ENCODE measurements around the gene CNEP1R1.
A peak's percentile ranks its signal among the peaks of the same experiment; 100 is the strongest.

CNEP1R1 gene

DNA sequence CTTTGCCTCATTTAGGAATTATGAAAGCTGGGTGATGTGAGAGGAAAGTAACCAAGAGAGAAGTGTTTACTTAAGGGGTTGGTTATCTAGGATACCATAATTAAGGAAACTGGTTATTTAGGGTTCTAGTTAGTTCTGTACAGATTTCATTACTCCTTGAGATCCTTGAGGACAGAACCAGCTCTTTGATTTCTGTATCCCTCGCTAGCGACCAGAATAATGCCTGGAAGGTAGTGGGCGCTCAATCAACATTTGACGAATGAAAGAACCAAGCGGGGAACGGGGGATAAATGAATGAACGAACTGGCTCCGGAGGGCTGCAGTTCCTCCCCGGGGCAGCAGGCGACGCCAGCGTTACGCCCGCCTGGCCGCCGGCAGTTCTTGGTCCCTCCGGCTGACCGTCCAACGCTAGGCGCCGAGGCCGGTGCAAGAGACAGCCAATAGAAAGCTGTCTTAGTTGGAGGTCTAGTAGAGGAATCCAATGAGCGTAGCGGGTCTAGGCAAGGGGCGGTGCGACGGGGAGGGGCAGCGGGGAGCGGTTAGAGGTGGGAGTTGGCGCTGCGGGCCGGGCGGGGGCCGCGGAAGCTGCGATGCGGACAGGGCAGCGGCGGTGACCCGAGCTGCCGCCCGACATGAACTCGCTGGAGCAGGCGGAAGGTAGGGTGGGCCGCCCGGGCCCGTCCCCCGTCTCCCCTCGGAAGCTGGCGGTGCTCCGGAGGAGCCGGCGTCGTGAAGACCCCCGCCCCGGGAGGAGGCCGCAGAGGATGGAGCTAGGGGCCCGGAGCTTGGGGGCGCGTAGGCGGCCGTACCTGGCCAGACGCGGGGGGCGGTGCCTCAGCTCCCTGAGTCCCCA lies at the start of gene CNEP1R1:
Gene CNEP1R1 (plus strand): TSS at position 542 of the 853 bp plus-strand sequence. CDS start 91 bp downstream, at position 633.
- peak within 1 kb of the TSS; percentile 80 for H3K4me3 ChIP-seq (ENCODE audit: low read depth, low read length)
- peak; percentile 100 for TF ChIP-seq CTCF (IDR thresholded peaks at IDR 0.05; ENCODE audit: low read depth, low read length)

- no peak overlapping the region for H3K4me3 ChIP-seq (ENCODE audit: low read depth, low read length)
- TF ChIP-seq CTCF (IDR thresholded peaks at IDR 0.05; ENCODE audit: low read depth, low read length) = no peak
Observed at GRCh38 chr16:49977427-49977826, 47.6 kb upstream of the CNEP1R1 start.

DNA sequence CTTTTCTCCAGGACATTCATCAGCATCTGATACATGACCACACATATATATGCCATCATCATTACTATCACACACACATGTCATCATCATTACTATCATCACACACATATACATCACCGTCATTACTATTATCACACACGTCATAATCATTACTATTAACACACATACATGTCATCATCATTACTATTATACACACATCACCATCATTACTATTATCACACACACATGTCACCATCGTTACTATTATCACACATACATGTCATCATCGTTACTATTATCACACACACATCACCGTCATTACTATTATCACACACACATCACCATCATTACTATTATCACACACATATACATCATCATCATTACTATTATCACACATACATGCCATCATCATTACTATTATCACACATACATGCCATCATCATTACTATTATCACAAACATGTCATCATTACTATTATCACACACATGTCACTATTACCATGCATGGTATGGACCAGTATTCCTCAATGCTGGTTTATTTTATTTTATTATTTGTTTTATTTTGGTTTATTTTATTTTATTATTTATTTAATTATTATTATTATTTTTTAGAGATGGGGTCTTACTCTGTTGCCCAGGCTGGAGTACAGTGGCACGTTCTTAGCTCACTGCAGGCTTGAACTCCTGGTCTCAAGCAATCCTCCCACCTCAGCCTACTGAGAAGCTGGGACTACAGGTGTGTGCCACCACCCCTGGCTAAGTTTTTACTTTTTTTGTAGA lies 46.3 kb upstream of the CNEP1R1 start:
- no peak overlapping the region for H3K4me3 ChIP-seq (ENCODE audit: low read depth, low read length)
- no peak for TF ChIP-seq CTCF (IDR thresholded peaks at IDR 0.05; ENCODE audit: low read depth, low read length)

- no peak for TF ChIP-seq CTCF (IDR thresholded peaks at IDR 0.05; ENCODE audit: low read depth, low read length)
- no peak overlapping the region for H3K4me3 ChIP-seq (ENCODE audit: low read depth, low read length)
Observed at GRCh38 chr16:49980166-49980565, 44.9 kb upstream of the CNEP1R1 start.

- H3K4me3 ChIP-seq (ENCODE audit: low read depth, low read length) = peak overlapping the region; percentile 32
- TF ChIP-seq CTCF (IDR thresholded peaks at IDR 0.05; ENCODE audit: low read depth, low read length) = no peak
Observed at GRCh38 chr16:49986351-49987124, 38.5 kb upstream of the CNEP1R1 start.

DNA sequence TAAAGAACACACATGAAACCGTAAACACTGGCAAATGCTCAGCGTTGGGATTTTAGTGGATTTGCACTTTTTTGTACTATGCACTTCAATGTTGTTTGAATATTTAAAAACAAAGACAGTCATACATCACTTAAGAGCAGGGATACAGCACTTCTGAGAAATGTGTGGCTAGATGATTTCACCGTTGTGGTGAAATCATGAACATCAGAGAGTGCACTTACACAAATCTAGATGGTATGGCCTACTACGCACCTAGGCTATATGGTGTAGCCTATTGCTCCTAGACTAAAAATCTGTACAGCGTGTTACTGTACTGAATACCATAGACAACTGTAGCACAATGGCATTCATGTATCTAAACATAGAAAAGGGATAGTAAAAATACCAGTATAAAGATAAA lies 37.6 kb upstream of the CNEP1R1 start:
- H3K4me3 ChIP-seq (ENCODE audit: low read depth, low read length) = no peak overlapping the region
- TF ChIP-seq CTCF (IDR thresholded peaks at IDR 0.05; ENCODE audit: low read depth, low read length) = no peak
